ENCODE results near the gene FGF5.

FGF5 gene

DNA sequence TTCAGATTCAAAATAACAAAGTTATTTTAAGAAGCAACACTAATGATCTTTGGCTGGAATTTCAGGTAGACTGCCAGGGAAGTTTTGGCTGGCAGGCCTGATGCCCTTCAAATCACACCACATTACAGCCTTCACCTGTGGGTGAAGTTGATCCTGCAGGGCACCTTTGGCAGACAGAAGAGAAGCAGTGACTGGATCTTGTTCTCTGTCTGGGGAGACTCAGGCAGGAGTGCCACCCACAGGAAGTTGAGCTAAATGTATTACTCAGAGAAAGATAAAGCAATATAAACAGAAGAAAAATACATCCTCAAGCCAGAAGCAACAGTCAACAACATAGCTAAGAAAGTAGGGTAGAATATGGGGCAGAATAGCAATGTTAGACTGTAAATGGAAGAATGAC, 56.3 kb downstream of the FGF5 start:
- H3K36me3 Mint-ChIP-seq (ENCODE audit: low read depth): no peaks in the 10 kb centered on the region
- no peak overlapping the region for H3K4me3 Mint-ChIP-seq
- no peak for TF ChIP-seq CTCF (IDR thresholded peaks at IDR 0.05)
- no peaks in the 10 kb centered on the region for H3K4me1 Mint-ChIP-seq
- no peak overlapping the region for H3K27ac Mint-ChIP-seq
- no peaks in the 10 kb centered on the region for H3K9me3 Mint-ChIP-seq
- peaks cover 48% of the 10 kb centered on the region for H3K27me3 Mint-ChIP-seq (ENCODE audit: low read depth, poor library complexity)
- no peak for DNase-seq

GRCh38 chr4:80324171-80324570, 57.7 kb downstream of the FGF5 start:
- Mint-ChIP-seq H3K36me3 (ENCODE audit: low read depth) (no peaks in the 10 kb centered on the region), H3K4me3 (no peak overlapping the region), H3K4me1 (no peaks in the 10 kb centered on the region), H3K9me3 (no peaks in the 10 kb centered on the region), H3K27ac (no peak overlapping the region), H3K27me3 (ENCODE audit: low read depth, poor library complexity) (peaks cover 36% of the 10 kb centered on the region)
- DNase-seq: no peak
- no peak for TF ChIP-seq CTCF (IDR thresholded peaks at IDR 0.05)

- TF ChIP-seq CTCF (IDR thresholded peaks at IDR 0.05): no peak
- Mint-ChIP-seq H3K9me3 (no peaks in the 10 kb centered on the region), H3K4me3 (no peak overlapping the region), H3K4me1 (no peaks in the 10 kb centered on the region), H3K27ac (no peak overlapping the region), H3K27me3 (ENCODE audit: low read depth, poor library complexity) (peaks cover 14% of the 10 kb centered on the region), H3K36me3 (ENCODE audit: low read depth) (no peaks in the 10 kb centered on the region)
- DNase-seq: no peak
Measured at GRCh38 chr4:80331693-80332092, 65.2 kb downstream of the FGF5 start.

DNA sequence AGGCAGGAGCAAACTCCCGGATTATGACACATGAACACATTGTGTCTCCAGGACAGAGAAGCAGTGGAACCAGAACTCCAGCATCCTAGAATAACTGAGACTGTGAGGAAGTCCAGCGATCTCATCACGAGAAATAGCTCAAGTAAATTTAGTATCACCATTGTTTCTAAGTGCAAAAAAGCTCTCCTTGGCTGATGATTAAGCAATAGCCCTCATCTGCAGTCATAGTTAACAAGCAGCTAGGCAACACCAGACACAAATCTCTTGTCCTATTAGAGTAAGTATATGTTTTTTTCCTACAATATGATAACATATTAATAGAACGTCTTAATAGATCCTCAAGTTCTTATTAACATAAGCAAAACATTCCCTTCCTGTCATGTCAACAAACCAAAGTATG, 66.7 kb downstream of the FGF5 start:
- no peaks in the 10 kb centered on the region for H3K9me3 Mint-ChIP-seq
- no peak overlapping the region for H3K27ac Mint-ChIP-seq
- no peaks in the 10 kb centered on the region for H3K36me3 Mint-ChIP-seq (ENCODE audit: low read depth)
- no peak overlapping the region for H3K4me3 Mint-ChIP-seq
- H3K4me1 Mint-ChIP-seq: no peaks in the 10 kb centered on the region
- TF ChIP-seq CTCF (IDR thresholded peaks at IDR 0.05): no peak
- H3K27me3 Mint-ChIP-seq (ENCODE audit: low read depth, poor library complexity): peaks cover 24% of the 10 kb centered on the region
- no peak for DNase-seq

GRCh38 chr4:80334568-80334967, 68.1 kb downstream of the FGF5 start:
- H3K27me3 Mint-ChIP-seq (ENCODE audit: low read depth, poor library complexity): peaks cover 32% of the 10 kb centered on the region
- TF ChIP-seq CTCF (IDR thresholded peaks at IDR 0.05): no peak
- no peaks in the 10 kb centered on the region for H3K9me3 Mint-ChIP-seq
- H3K4me3 Mint-ChIP-seq: no peak overlapping the region
- no peaks in the 10 kb centered on the region for H3K4me1 Mint-ChIP-seq
- DNase-seq: no peak
- H3K36me3 Mint-ChIP-seq (ENCODE audit: low read depth): no peaks in the 10 kb centered on the region
- no peak overlapping the region for H3K27ac Mint-ChIP-seq

GRCh38 chr4:80335226-80335553, 68.7 kb downstream of the FGF5 start:
- no peaks in the 10 kb centered on the region for H3K9me3 Mint-ChIP-seq
- peak overlapping the region; percentile 89 for H3K4me3 Mint-ChIP-seq
- peaks cover 32% of the 10 kb centered on the region for H3K27me3 Mint-ChIP-seq (ENCODE audit: low read depth, poor library complexity)
- no peaks in the 10 kb centered on the region for H3K4me1 Mint-ChIP-seq
- no peak for TF ChIP-seq CTCF (IDR thresholded peaks at IDR 0.05)
- no peak overlapping the region for H3K27ac Mint-ChIP-seq
- H3K36me3 Mint-ChIP-seq (ENCODE audit: low read depth): no peaks in the 10 kb centered on the region
- DNase-seq: no peak
